Keratinocyte (primary cell): ENCODE measurements around the gene CXXC4. TPM values are rescaled to one million over a fixed set of nuclear protein-coding genes. Genes with fewer than 3 reads are reported as not detected.

Experiments used
- DNase-seq: peaks from one replicate; pipeline ENCODE4 v3.0.0-alpha.2; 2011; ENCODE audit warnings: low read depth, missing footprints, low spot score
- FAIRE-seq: peaks from 2 replicates; lab custom pipeline; 2011; peaks lifted over from hg19 to GRCh38; lab: Jason Lieb, UNC
- H2AFZ ChIP-seq: 2 replicates; pipeline ENCODE4 v1.6.0; 2012; ENCODE audit warnings: low read length, control low read depth, inconsistent platforms; ENCODE audit not compliant: control insufficient read depth
- H3K27ac ChIP-seq: 2 replicates; pipeline ENCODE4 v1.5.1; 2011; ENCODE audit warnings: low read length; ENCODE audit not compliant: control insufficient read depth, insufficient read depth
- H3K27me3 ChIP-seq: 3 replicates; pipeline ENCODE4 v1.6.0; 2011; ENCODE audit warnings: low read length; ENCODE audit not compliant: control insufficient read depth, insufficient read depth; ENCODE audit errors: extremely low read depth
- H3K36me3 ChIP-seq, 2 experiments: 2 replicates in 1 of 2; 3 replicates in 1 of 2; pipeline ENCODE4 v1.5.1; 2011; ENCODE audit warnings: low read length in 2 of 2, mild to moderate bottlenecking in 1 of 2; ENCODE audit not compliant: control insufficient read depth in 2 of 2, insufficient read depth in 2 of 2; ENCODE audit errors: extremely low read depth in 1 of 2
- H3K4me1 ChIP-seq: 3 replicates; pipeline ENCODE4 v1.5.1; 2011; ENCODE audit warnings: low read length; ENCODE audit not compliant: control insufficient read depth, insufficient read depth; ENCODE audit errors: extremely low read depth
- H3K4me2 ChIP-seq: 3 replicates; pipeline ENCODE4 v1.6.0; 2011; ENCODE audit warnings: low read depth, low read length; ENCODE audit not compliant: control insufficient read depth, insufficient read depth; ENCODE audit errors: extremely low read depth
- H3K4me3 ChIP-seq, 3 experiments: fragments of 200-600 bp in 1 of 3; sonication (generic) in 1 of 3; 2 replicates in 2 of 3; 3 replicates in 1 of 3; pipeline ENCODE4 v1.5.1; 2011 to 2016; ENCODE audit warnings: low read length in 3 of 3, mild to moderate bottlenecking in 3 of 3, control low read depth in 2 of 3, inconsistent platforms in 1 of 3, low read depth in 1 of 3, mixed read lengths in 1 of 3, mixed run types in 1 of 3, moderate library complexity in 1 of 3; ENCODE audit not compliant: control insufficient read depth in 2 of 3, insufficient read depth in 2 of 3; ENCODE audit errors: extremely low read depth in 1 of 3
- H3K79me2 ChIP-seq: 2 replicates; pipeline ENCODE4 v1.6.0; 2012; ENCODE audit warnings: low read length; ENCODE audit not compliant: control insufficient read depth, insufficient read depth
- H3K9ac ChIP-seq: 3 replicates; pipeline ENCODE4 v1.6.0; 2011; ENCODE audit warnings: low read length; ENCODE audit not compliant: control insufficient read depth, insufficient read depth; ENCODE audit errors: extremely low read depth
- H3K9me1 ChIP-seq: 3 replicates; pipeline ENCODE4 v1.6.0; 2011; ENCODE audit warnings: low read length; ENCODE audit not compliant: control insufficient read depth, insufficient read depth; ENCODE audit errors: extremely low read depth
- H3K9me3 ChIP-seq: 2 replicates; pipeline ENCODE4 v1.5.1; 2012; ENCODE audit warnings: low read depth, low read length; ENCODE audit not compliant: control insufficient read depth
- H4K20me1 ChIP-seq: 3 replicates; pipeline ENCODE4 v1.6.0; 2011; ENCODE audit warnings: low read length; ENCODE audit not compliant: control insufficient read depth, insufficient read depth; ENCODE audit errors: extremely low read depth
- EZH2 ChIP-seq: IDR thresholded peaks from one replicate; pipeline ENCODE4 v1.6.1; 2012; ENCODE audit warnings: inconsistent platforms, mild to moderate bottlenecking, low read length, moderate library complexity
- dilution Hi-C: fragments of 300-500 bp; cut with MboI; formaldehyde crosslinking; loops from one replicate; pipeline ENCODE4 v1.7.0; 2020; ENCODE audit warnings: low sequenced_read_pairs; ENCODE audit not compliant: extremely low pct_ligation_motif_present
- polyA plus RNA-seq, 5 experiments: library from polyadenylated mRNA; depleted of rRNA in 3 of 5; stranded (reverse) in 3 of 5; stranded (forward) in 1 of 5; unstranded in 1 of 5; fragments of >200 nt; gene quantifications; 1 replicate in 1 of 5; 2 replicates in 3 of 5; 3 replicates in 1 of 5; pipeline versions ENCODE4 v1.2.1 to v1.2.3, GENCODE V29; 2011 to 2012; ENCODE audit warnings: missing spikeins in 2 of 5, low read depth in 1 of 5, low replicate concordance in 1 of 5
- TF ChIP-seq, protein P1 (sequence below), 3 experiments: IDR thresholded peaks in 1 of 3; conservative IDR thresholded peaks in 1 of 3; optimal IDR thresholded peaks in 1 of 3; 2 replicates in 2 of 3; 3 replicates in 1 of 3; pipeline versions ENCODE3 to v1.5.1; 2011; ENCODE audit warnings: low read length in 3 of 3, mild to moderate bottlenecking in 3 of 3, moderate library complexity in 2 of 3, control low read depth in 1 of 3, inconsistent platforms in 1 of 3; ENCODE audit not compliant: insufficient read depth in 2 of 3; ENCODE audit errors: extremely low read depth in 1 of 3

CXXC4 gene
- polyA plus RNA-seq, 1 donor (not counting 4 experiments of a cell fraction or from before 2014, with no cell fraction given) = 0.01 TPM

DNA sequence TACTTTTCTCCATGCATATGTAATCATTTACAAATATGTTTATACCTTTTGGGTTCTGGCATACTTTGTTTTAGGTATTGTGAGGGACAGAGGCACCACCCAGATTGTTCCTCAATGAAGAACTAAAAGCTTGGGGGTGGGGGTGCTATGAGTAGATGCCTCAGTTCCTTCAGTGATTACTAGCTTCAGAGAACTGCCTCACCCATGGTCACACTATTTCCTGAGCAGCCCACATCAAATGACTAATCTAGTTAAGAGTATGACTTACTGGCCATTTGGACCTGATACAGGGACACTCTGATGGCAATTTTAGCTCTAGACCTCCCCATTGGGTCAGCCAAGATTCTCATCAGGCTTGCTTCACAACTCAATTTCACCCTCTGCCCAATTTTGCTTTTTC, 22.2 kb upstream of the CXXC4 start:
- Histone ChIP-seq H4K20me1 (no peaks in the 10 kb centered on the region), H3K4me2 (no peak overlapping the region), H2AFZ (no peak overlapping the region), H3K27ac (no peak overlapping the region), H3K9me3 (no peaks in the 10 kb centered on the region), H3K27me3 (no peaks in the 10 kb centered on the region), H3K79me2 (no peaks in the 10 kb centered on the region), H3K36me3 (no peaks in the 10 kb centered on the region), H3K9me1 (no peaks in the 10 kb centered on the region), H3K4me1 (no peaks in the 10 kb centered on the region), H3K4me3 (no peak overlapping the region), H3K9ac (no peak overlapping the region)
- no peak for FAIRE-seq
- no peak for DNase-seq
- dilution Hi-C loops = no loop called here
- TF ChIP-seq, protein P1, sequence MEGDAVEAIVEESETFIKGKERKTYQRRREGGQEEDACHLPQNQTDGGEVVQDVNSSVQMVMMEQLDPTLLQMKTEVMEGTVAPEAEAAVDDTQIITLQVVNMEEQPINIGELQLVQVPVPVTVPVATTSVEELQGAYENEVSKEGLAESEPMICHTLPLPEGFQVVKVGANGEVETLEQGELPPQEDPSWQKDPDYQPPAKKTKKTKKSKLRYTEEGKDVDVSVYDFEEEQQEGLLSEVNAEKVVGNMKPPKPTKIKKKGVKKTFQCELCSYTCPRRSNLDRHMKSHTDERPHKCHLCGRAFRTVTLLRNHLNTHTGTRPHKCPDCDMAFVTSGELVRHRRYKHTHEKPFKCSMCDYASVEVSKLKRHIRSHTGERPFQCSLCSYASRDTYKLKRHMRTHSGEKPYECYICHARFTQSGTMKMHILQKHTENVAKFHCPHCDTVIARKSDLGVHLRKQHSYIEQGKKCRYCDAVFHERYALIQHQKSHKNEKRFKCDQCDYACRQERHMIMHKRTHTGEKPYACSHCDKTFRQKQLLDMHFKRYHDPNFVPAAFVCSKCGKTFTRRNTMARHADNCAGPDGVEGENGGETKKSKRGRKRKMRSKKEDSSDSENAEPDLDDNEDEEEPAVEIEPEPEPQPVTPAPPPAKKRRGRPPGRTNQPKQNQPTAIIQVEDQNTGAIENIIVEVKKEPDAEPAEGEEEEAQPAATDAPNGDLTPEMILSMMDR (optimal IDR thresholded peaks at IDR 0.05 in 1 of 3, IDR thresholded peaks at IDR 0.05 in 1 of 3, conservative IDR thresholded peaks at IDR 0.05 in 1 of 3; ENCODE audit: extremely low read depth in 1 of 3, insufficient read depth in 2 of 3, low read length in 3 of 3) = no peak

DNA sequence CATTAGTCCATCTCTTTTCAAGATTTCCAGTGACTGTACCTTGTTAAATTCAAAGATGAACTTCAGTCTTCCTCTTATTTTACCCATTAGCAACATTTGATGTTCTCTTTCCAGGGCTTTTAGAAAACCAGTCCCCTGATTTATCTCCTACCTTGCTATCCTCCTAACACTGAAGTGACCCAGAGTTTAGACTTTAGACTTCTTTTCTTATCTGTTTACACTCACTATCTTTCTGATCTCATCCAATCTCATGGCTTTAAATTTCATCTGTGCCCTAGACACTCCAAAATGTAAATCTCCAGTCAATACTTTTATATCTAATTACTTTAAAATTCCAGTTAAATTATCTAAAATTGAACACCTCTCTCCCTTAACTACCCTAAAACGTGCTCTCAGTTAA, 13.5 kb upstream of the CXXC4 start:
- Histone ChIP-seq H3K9ac (no peak overlapping the region), H3K9me3 (no peaks in the 10 kb centered on the region), H3K79me2 (no peaks in the 10 kb centered on the region), H3K27me3 (no peaks in the 10 kb centered on the region), H4K20me1 (no peaks in the 10 kb centered on the region), H3K27ac (no peak overlapping the region), H3K36me3 (no peaks in the 10 kb centered on the region), H3K4me2 (no peak overlapping the region), H3K9me1 (no peaks in the 10 kb centered on the region), H3K4me1 (no peaks in the 10 kb centered on the region), H2AFZ (no peak overlapping the region), H3K4me3 (no peak overlapping the region)
- no peak for FAIRE-seq
- DNase-seq = no peak
- no peak for TF ChIP-seq EZH2
- TF ChIP-seq, protein P1 (optimal IDR thresholded peaks at IDR 0.05 in 1 of 3, IDR thresholded peaks at IDR 0.05 in 1 of 3, conservative IDR thresholded peaks at IDR 0.05 in 1 of 3; ENCODE audit: extremely low read depth in 1 of 3, insufficient read depth in 2 of 3, low read length in 3 of 3) = no peak
- dilution Hi-C loops = no loop called here
